ENCODE results near the gene CALCA.
"Not testable (repeated sequence)": the region's sequence is repeated elsewhere in the genome, so short reads cannot be mapped to it uniquely, and the experiment has no call there.

CALCA gene

GRCh38 chr11:14971865-14972580, at the start of gene CALCA:
Gene CALCA (minus strand): TSS chr11:14972351. CDS start chr11:14971192, 1,159 bp downstream.
- DNase-seq = no peak

GRCh38 chr11:15016200-15016599, 44.0 kb upstream of the CALCA start:
- DNase-seq = no peak

- DNase-seq = no peak
Observed at GRCh38 chr11:15011776-15012345, 39.7 kb upstream of the CALCA start.

GRCh38 chr11:15010865-15011264, 38.7 kb upstream of the CALCA start:
- DNase-seq = no peak

- DNase-seq = peak; percentile 4
Observed at GRCh38 chr11:15006139-15006759, 34.1 kb upstream of the CALCA start.

- DNase-seq = not testable (repeated sequence)
Observed at GRCh38 chr11:14988133-14988532, 16.0 kb upstream of the CALCA start.

GRCh38 chr11:14981507-14981906, 9.4 kb upstream of the CALCA start:
- no peak for DNase-seq

GRCh38 chr11:14980854-14981253, 8.7 kb upstream of the CALCA start:
- no peak for DNase-seq

- no peak for DNase-seq
Observed at GRCh38 chr11:14977101-14977880, 5.1 kb upstream of the CALCA start.

GRCh38 chr11:14975252-14975587, 3.1 kb upstream of the CALCA start:
- no peak for DNase-seq

GRCh38 chr11:14974515-14975251, 2.5 kb upstream of the CALCA start:
- no peak for DNase-seq

- no peak for DNase-seq
Observed at GRCh38 chr11:14973621-14974514, 1.7 kb upstream of the CALCA start.

- no peak for DNase-seq
Observed at GRCh38 chr11:14972581-14973495, 687 bp upstream of the CALCA start.

GRCh38 chr11:14969901-14970323, 2.2 kb downstream of the CALCA start:
- DNase-seq = no peak

GRCh38 chr11:14967581-14968243, 4.4 kb downstream of the CALCA start:
- no peak for DNase-seq

- no peak for DNase-seq
Observed at GRCh38 chr11:14956111-14956510, 16.0 kb downstream of the CALCA start.

- no peak for DNase-seq
Observed at GRCh38 chr11:14954581-14954980, 17.6 kb downstream of the CALCA start.

- DNase-seq = no peak
Observed at GRCh38 chr11:14953904-14954303, 18.2 kb downstream of the CALCA start.

GRCh38 chr11:14949437-14950147, 22.6 kb downstream of the CALCA start:
- no peak for DNase-seq

All from NCI-H2081 treated with DMSO at 0.1 percent for 48 hours (cell line).